Cardiac muscle cell (in vitro differentiated cells and primary cell): ENCODE data around the gene NBAS. TPM values are rescaled to one million over a fixed set of nuclear protein-coding genes. Genes with fewer than 3 reads are reported as not detected.

Experiments
- DNase-seq, 2 donors: peaks; one replicate each; pipeline versions ENCODE4 v3.0.0 to v3.0.0-alpha.2; 2010 to 2017; ENCODE audit warnings: low read depth in 1 of 2, low spot score in 1 of 2
- H3K27ac ChIP-seq: fragments of 200-600 bp; sonication (generic); 2 replicates; pipeline ENCODE4 v1.5.1; 2016
- H3K27me3 ChIP-seq: fragments of 200-600 bp; sonication (generic); 2 replicates; pipeline ENCODE4 v1.6.0; 2016; ENCODE audit warnings: control low read depth
- H3K36me3 ChIP-seq: fragments of 200-600 bp; sonication (generic); 2 replicates; pipeline ENCODE4 v1.5.1; 2016; ENCODE audit warnings: control low read depth
- H3K4me1 ChIP-seq: fragments of 200-600 bp; sonication (generic); 2 replicates; pipeline ENCODE4 v1.8.1; 2017; ENCODE audit warnings: low read depth, mild to moderate bottlenecking, mixed run types
- H3K4me3 ChIP-seq: fragments of 200-600 bp; sonication (generic); 2 replicates; pipeline ENCODE4 v1.5.1; 2016; ENCODE audit warnings: mild to moderate bottlenecking
- H3K9me3 ChIP-seq: fragments of 200-600 bp; sonication (generic); 2 replicates; pipeline ENCODE4 v1.5.1; 2017; ENCODE audit warnings: low read depth, mild to moderate bottlenecking, control low read depth
- CTCF ChIP-seq: IDR thresholded peaks from 2 replicates; pipeline ENCODE4 v1.5.1; 2012; ENCODE audit warnings: low read depth, mild to moderate bottlenecking, low read length
- polyA plus RNA-seq: library from polyadenylated mRNA; unstranded; fragments of >200 nt; fragmentation: Nextera tagmentation; extraction: Ambion mirVana; gene quantifications from 2 replicates; pipeline ENCODE4 v1.2.1, GENCODE V29; 2016
- total RNA-seq: library from RNA; depleted of rRNA; stranded (reverse); fragments of >200 nt; gene quantifications from 2 replicates; pipeline ENCODE4 v1.2.3, GENCODE V29; 2016

NBAS gene
- total and polyA plus RNA-seq, 2 experiments from 2014 or later = 32.4 to 74.8 TPM

- H3K27ac ChIP-seq = no peak overlapping the region
- no peaks in the 10 kb centered on the region for H3K36me3 ChIP-seq
- no peaks in the 10 kb centered on the region for H3K27me3 ChIP-seq
- TF ChIP-seq CTCF = no peak
- H3K9me3 ChIP-seq = no peaks in the 10 kb centered on the region
- DNase-seq = no peak
- H3K4me1 ChIP-seq = no peaks in the 10 kb centered on the region
- H3K4me3 ChIP-seq = no peak overlapping the region
Measured at GRCh38 chr2:15400240-15400826, 160.8 kb downstream of the NBAS start.

- H3K4me1 ChIP-seq = no peaks in the 10 kb centered on the region
- H3K36me3 ChIP-seq = no peaks in the 10 kb centered on the region
- H3K27me3 ChIP-seq = no peaks in the 10 kb centered on the region
- H3K9me3 ChIP-seq = no peaks in the 10 kb centered on the region
- DNase-seq = no peak
- H3K27ac ChIP-seq = no peak overlapping the region
- H3K4me3 ChIP-seq = no peak overlapping the region
- TF ChIP-seq CTCF = no peak
Measured at GRCh38 chr2:15399241-15399640, 161.9 kb downstream of the NBAS start.

GRCh38 chr2:15391751-15392150, 169.4 kb downstream of the NBAS start:
- peaks cover 3% of the 10 kb centered on the region for H3K4me1 ChIP-seq
- H3K27me3 ChIP-seq = no peaks in the 10 kb centered on the region
- H3K36me3 ChIP-seq = peaks cover 4% of the 10 kb centered on the region
- no peak overlapping the region for H3K4me3 ChIP-seq
- TF ChIP-seq CTCF = no peak
- no peak overlapping the region for H3K27ac ChIP-seq
- no peak for DNase-seq
- no peaks in the 10 kb centered on the region for H3K9me3 ChIP-seq

GRCh38 chr2:15389895-15390294, 171.2 kb downstream of the NBAS start:
- H3K36me3 ChIP-seq = peaks cover 4% of the 10 kb centered on the region
- DNase-seq = no peak
- peaks cover 3% of the 10 kb centered on the region for H3K4me1 ChIP-seq

GRCh38 chr2:15389326-15389700, 171.8 kb downstream of the NBAS start:
- no peak for TF ChIP-seq CTCF
- Histone ChIP-seq H3K4me1 (peaks cover 3% of the 10 kb centered on the region), H3K27me3 (no peaks in the 10 kb centered on the region), H3K36me3 (peaks cover 4% of the 10 kb centered on the region), H3K27ac (no peak overlapping the region), H3K4me3 (no peak overlapping the region), H3K9me3 (no peaks in the 10 kb centered on the region)
- DNase-seq = no peak

More at GRCh38 chr2:15389895-15390294, 171.2 kb downstream of the NBAS start:
- Histone ChIP-seq H3K9me3 (no peaks in the 10 kb centered on the region), H3K27ac (no peak overlapping the region), H3K27me3 (no peaks in the 10 kb centered on the region), H3K4me3 (no peak overlapping the region)
- TF ChIP-seq CTCF = no peak
